Measurements from ENCODE around the gene IWS1. TPM values are rescaled to one million over a fixed set of nuclear protein-coding genes. Genes with fewer than 3 reads are reported as not detected.

The IWS1 gene
- total RNA-seq, 1 experiment from 2014 or later, result 46.6 TPM

DNA sequence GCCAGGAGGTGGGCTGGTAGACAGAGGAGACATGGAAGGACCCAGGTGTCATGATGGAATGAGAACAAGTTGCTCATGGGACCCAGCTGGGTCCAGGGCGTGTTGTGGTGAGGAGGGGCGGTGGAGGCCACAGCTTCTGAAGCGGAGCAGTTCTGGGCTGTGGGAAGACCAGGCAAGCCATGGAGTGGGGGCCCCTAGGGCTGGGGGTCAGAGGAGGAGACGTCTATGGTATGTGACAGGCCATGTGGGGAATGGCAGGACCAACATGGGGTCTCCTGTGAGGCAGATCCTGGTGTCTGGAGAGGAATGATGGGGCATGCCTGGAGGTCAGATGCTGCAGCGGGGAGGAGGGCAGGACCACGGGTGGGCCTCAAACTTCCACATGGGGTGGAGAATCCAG, 26.0 kb upstream of the IWS1 start:
- Histone ChIP-seq H3K9me2 (ENCODE audit: insufficient read depth) (no peaks in the 10 kb centered on the region), H3K4me2 (ENCODE audit: low read length) (no peak overlapping the region), H3K9ac (ENCODE audit: low read length) (no peak overlapping the region), H3K79me2 (ENCODE audit: insufficient read depth, low read length) (no peaks in the 10 kb centered on the region), H2AFZ (ENCODE audit: low read depth, low read length, poor library complexity, severe bottlenecking) (no peak overlapping the region), H3K9me3 (ENCODE audit: control insufficient read depth in 1 of 2, insufficient read depth in 1 of 2, low read depth in 1 of 2, low read length in 2 of 2) (no peaks in the 10 kb centered on the region), H3K4me3 (replicated peaks in 1 of 2; ENCODE audit: low read depth in 1 of 2, low read length in 2 of 2) (no peak overlapping the region), H4K20me1 (ENCODE audit: insufficient read depth) (no peaks in the 10 kb centered on the region), H3K27me3 (ENCODE audit: insufficient read depth, low read length) (peaks cover 24% of the 10 kb centered on the region; the same call in 1 of the 2 replicates), H3K36me3 (ENCODE audit: control insufficient read depth in 1 of 2, insufficient read depth in 2 of 2, low read length in 2 of 2) (no peaks in the 10 kb centered on the region), H3K4me1 (ENCODE audit: control insufficient read depth in 1 of 2, insufficient read depth in 2 of 2, low read length in 2 of 2) (no peaks in the 10 kb centered on the region), H3K27ac (ENCODE audit: low read depth, low read length) (no peak overlapping the region)
- TF ChIP-seq FOSL1 (IDR thresholded peaks at IDR 0.05; ENCODE audit: low read depth), result no peak
- TF ChIP-seq, protein P1, sequence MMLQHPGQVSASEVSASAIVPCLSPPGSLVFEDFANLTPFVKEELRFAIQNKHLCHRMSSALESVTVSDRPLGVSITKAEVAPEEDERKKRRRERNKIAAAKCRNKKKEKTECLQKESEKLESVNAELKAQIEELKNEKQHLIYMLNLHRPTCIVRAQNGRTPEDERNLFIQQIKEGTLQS (IDR thresholded peaks at IDR 0.05), result no peak
- TF ChIP-seq, protein P2, sequence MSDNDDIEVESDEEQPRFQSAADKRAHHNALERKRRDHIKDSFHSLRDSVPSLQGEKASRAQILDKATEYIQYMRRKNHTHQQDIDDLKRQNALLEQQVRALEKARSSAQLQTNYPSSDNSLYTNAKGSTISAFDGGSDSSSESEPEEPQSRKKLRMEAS (IDR thresholded peaks at IDR 0.05), result no peak
- no peak for TF ChIP-seq EZH2 (IDR thresholded peaks at IDR 0.05)
- TF ChIP-seq TCF7L2 (IDR thresholded peaks at IDR 0.05; ENCODE audit: borderline replicate concordance, extremely low read depth, insufficient read depth, insufficient read length), result no peak
- TF ChIP-seq POLR2A (IDR thresholded peaks at IDR 0.05; ENCODE audit: borderline replicate concordance, extremely low read depth, insufficient read depth, insufficient read length), result no peak
- TF ChIP-seq, protein P3, sequence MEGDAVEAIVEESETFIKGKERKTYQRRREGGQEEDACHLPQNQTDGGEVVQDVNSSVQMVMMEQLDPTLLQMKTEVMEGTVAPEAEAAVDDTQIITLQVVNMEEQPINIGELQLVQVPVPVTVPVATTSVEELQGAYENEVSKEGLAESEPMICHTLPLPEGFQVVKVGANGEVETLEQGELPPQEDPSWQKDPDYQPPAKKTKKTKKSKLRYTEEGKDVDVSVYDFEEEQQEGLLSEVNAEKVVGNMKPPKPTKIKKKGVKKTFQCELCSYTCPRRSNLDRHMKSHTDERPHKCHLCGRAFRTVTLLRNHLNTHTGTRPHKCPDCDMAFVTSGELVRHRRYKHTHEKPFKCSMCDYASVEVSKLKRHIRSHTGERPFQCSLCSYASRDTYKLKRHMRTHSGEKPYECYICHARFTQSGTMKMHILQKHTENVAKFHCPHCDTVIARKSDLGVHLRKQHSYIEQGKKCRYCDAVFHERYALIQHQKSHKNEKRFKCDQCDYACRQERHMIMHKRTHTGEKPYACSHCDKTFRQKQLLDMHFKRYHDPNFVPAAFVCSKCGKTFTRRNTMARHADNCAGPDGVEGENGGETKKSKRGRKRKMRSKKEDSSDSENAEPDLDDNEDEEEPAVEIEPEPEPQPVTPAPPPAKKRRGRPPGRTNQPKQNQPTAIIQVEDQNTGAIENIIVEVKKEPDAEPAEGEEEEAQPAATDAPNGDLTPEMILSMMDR (IDR thresholded peaks at IDR 0.05 in 2 of 3, conservative IDR thresholded peaks at IDR 0.05 in 1 of 3; ENCODE audit: borderline replicate concordance in 1 of 3, insufficient read depth in 1 of 3, low read depth in 2 of 3, low read length in 2 of 3), result no peak
- no peak for TF ChIP-seq SP1 (IDR thresholded peaks at IDR 0.05; ENCODE audit: low read depth)
- TF ChIP-seq RAD21 (IDR thresholded peaks at IDR 0.05; ENCODE audit: low read depth), result no peak
- TF ChIP-seq ZNF274 (IDR thresholded peaks at IDR 0.05; ENCODE audit: low read depth, low read length), result no peak
- TF ChIP-seq ZFX (IDR thresholded peaks at IDR 0.05), result no peak
- no peak for TF ChIP-seq EZH2phosphoT487 (IDR thresholded peaks at IDR 0.05; ENCODE audit: borderline replicate concordance)
- no peak for TF ChIP-seq CEBPB (IDR thresholded peaks at IDR 0.05; ENCODE audit: low read depth)
- TF ChIP-seq, protein P4, sequence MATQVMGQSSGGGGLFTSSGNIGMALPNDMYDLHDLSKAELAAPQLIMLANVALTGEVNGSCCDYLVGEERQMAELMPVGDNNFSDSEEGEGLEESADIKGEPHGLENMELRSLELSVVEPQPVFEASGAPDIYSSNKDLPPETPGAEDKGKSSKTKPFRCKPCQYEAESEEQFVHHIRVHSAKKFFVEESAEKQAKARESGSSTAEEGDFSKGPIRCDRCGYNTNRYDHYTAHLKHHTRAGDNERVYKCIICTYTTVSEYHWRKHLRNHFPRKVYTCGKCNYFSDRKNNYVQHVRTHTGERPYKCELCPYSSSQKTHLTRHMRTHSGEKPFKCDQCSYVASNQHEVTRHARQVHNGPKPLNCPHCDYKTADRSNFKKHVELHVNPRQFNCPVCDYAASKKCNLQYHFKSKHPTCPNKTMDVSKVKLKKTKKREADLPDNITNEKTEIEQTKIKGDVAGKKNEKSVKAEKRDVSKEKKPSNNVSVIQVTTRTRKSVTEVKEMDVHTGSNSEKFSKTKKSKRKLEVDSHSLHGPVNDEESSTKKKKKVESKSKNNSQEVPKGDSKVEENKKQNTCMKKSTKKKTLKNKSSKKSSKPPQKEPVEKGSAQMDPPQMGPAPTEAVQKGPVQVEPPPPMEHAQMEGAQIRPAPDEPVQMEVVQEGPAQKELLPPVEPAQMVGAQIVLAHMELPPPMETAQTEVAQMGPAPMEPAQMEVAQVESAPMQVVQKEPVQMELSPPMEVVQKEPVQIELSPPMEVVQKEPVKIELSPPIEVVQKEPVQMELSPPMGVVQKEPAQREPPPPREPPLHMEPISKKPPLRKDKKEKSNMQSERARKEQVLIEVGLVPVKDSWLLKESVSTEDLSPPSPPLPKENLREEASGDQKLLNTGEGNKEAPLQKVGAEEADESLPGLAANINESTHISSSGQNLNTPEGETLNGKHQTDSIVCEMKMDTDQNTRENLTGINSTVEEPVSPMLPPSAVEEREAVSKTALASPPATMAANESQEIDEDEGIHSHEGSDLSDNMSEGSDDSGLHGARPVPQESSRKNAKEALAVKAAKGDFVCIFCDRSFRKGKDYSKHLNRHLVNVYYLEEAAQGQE (IDR thresholded peaks at IDR 0.05; ENCODE audit: low read depth), result no peak
- TF ChIP-seq, protein P5, sequence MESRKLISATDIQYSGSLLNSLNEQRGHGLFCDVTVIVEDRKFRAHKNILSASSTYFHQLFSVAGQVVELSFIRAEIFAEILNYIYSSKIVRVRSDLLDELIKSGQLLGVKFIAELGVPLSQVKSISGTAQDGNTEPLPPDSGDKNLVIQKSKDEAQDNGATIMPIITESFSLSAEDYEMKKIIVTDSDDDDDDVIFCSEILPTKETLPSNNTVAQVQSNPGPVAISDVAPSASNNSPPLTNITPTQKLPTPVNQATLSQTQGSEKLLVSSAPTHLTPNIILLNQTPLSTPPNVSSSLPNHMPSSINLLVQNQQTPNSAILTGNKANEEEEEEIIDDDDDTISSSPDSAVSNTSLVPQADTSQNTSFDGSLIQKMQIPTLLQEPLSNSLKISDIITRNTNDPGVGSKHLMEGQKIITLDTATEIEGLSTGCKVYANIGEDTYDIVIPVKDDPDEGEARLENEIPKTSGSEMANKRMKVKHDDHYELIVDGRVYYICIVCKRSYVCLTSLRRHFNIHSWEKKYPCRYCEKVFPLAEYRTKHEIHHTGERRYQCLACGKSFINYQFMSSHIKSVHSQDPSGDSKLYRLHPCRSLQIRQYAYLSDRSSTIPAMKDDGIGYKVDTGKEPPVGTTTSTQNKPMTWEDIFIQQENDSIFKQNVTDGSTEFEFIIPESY (IDR thresholded peaks at IDR 0.05; ENCODE audit: extremely low read depth, insufficient replicate concordance, low read length), result no peak
- no peak for TF ChIP-seq ELF1 (IDR thresholded peaks at IDR 0.05; ENCODE audit: borderline replicate concordance, low read depth)
- no peak for TF ChIP-seq YY1 (IDR thresholded peaks at IDR 0.05; ENCODE audit: extremely low read depth, insufficient replicate concordance, low read depth, low read length)
- no peak for TF ChIP-seq SRF (IDR thresholded peaks at IDR 0.05; ENCODE audit: low read depth)
- TF ChIP-seq CBX3 (IDR thresholded peaks at IDR 0.05; ENCODE audit: low read depth), result no peak
- TF ChIP-seq SIN3A (IDR thresholded peaks at IDR 0.05; ENCODE audit: low read depth), result no peak
- intact Hi-C loops (cut with micrococcal nuclease), result no loop called here
- no peak for ATAC-seq
- ChIA-PET POLR2A (no interaction called here), RAD21 (ENCODE audit: low non-redundant PET in 1 of 2, low total read pairs in 2 of 2, uncharacterized antibody in 2 of 2, unreplicated experiment in 2 of 2) (no interaction called here), CTCF (no interaction called here)
- no peak for DNase-seq (ENCODE audit: low read depth, low spot score)
- BruUV-seq (replicated peaks), result no TSS peak

All from HCT116 (cell line).